HepG2 (cell line): Measurements from ENCODE around the gene NUP58. TPM values are rescaled to one million over a fixed set of nuclear protein-coding genes. Genes with fewer than 3 reads are reported as not detected.

Source experiments
- AHR ChIP-seq: IDR thresholded peaks from 2 replicates; pipeline ENCODE4 v1.6.1; 2018; ENCODE audit warnings: missing genetic modification reagents, missing compliant biosample characterization
- CENPT ChIP-seq: sonication (generic); formaldehyde crosslinking; IDR thresholded peaks from 2 replicates; pipeline ENCODE4 v1.8.0; 2022; ENCODE audit warnings: low read depth, mild to moderate bottlenecking, moderate library complexity, missing genetic modification reagents
- HDAC2 ChIP-seq: sonication (generic); formaldehyde crosslinking; IDR thresholded peaks from 2 replicates; pipeline ENCODE4 v1.4.0; 2020; ENCODE audit warnings: missing genetic modification reagents
- HMG20B ChIP-seq: conservative IDR thresholded peaks from 2 replicates; pipeline ENCODE4 v1.6.1; 2016; ENCODE audit warnings: missing genetic modification reagents, missing compliant biosample characterization
- HNRNPK ChIP-seq: fragments of 200-400 bp; formaldehyde crosslinking; IDR thresholded peaks from 2 replicates; pipeline ENCODE4 v1.6.1; 2018; ENCODE audit warnings: low read length, low read depth, moderate library complexity, mild to moderate bottlenecking; ENCODE audit not compliant: poor library complexity, severe bottlenecking
- KAT7 ChIP-seq: IDR thresholded peaks from 2 replicates; pipeline ENCODE4 v1.6.1; 2018; ENCODE audit warnings: borderline replicate concordance, missing compliant biosample characterization
- KLF16 ChIP-seq, 2 experiments: sonication (generic) in 1 of 2; formaldehyde crosslinking in 1 of 2; IDR thresholded peaks; 2 replicates each; pipeline versions ENCODE4 v1.6.1 to v1.8.0; 2016 to 2023; ENCODE audit warnings: missing genetic modification reagents in 2 of 2, missing compliant biosample characterization in 1 of 2
- POLR2A ChIP-seq, 2 experiments: IDR thresholded peaks; 2 replicates each; pipeline ENCODE4 v1.6.1; 2011; ENCODE audit warnings: low read depth in 2 of 2, low read length in 2 of 2, mild to moderate bottlenecking in 1 of 2, moderate library complexity in 1 of 2; ENCODE audit not compliant: insufficient read depth in 1 of 2
- POLR2AphosphoS5 ChIP-seq: IDR thresholded peaks from 2 replicates; pipeline ENCODE4 v1.6.1; 2012; ENCODE audit warnings: low read depth, low read length
- RBM39 ChIP-seq: fragments of 200-400 bp; formaldehyde crosslinking; IDR thresholded peaks from one replicate; pipeline ENCODE4 v1.6.1; 2018; ENCODE audit warnings: antibody characterized with exemption, mild to moderate bottlenecking, low read depth, low read length; ENCODE audit not compliant: poor library complexity, severe bottlenecking
- RXRA ChIP-seq: sonication (generic); formaldehyde crosslinking; IDR thresholded peaks from 2 replicates; pipeline ENCODE4 v1.5.1; 2020; ENCODE audit warnings: missing genetic modification reagents
- SAP130 ChIP-seq: IDR thresholded peaks from 2 replicates; pipeline ENCODE4 v1.6.1; 2016; ENCODE audit warnings: low read depth
- SIX1 ChIP-seq: sonication (generic); formaldehyde crosslinking; IDR thresholded peaks from 2 replicates; pipeline ENCODE4 v1.4.0; 2020; ENCODE audit warnings: missing genetic modification reagents, borderline replicate concordance
- SMAD3 ChIP-seq: sonication (generic); formaldehyde crosslinking; IDR thresholded peaks from 2 replicates; pipeline ENCODE4 v1.4.0; 2020; ENCODE audit warnings: missing genetic modification reagents
- SMARCE1 ChIP-seq: fragments of 450-650 bp; IDR thresholded peaks from 2 replicates; pipeline ENCODE4 v1.6.1; 2017; ENCODE audit warnings: borderline replicate concordance
- SOX6 ChIP-seq, 2 experiments: fragments of 450-650 bp in 1 of 2; sonication (generic) in 1 of 2; formaldehyde crosslinking in 1 of 2; IDR thresholded peaks; 2 replicates each; pipeline versions ENCODE4 v1.4.0 to v1.6.1; 2017 to 2020; ENCODE audit warnings: antibody characterized with exemption in 1 of 2, mild to moderate bottlenecking in 1 of 2, missing genetic modification reagents in 1 of 2
- WIZ ChIP-seq: sonication (generic); formaldehyde crosslinking; IDR thresholded peaks from 2 replicates; pipeline ENCODE4 v1.5.1; 2020; ENCODE audit warnings: mild to moderate bottlenecking, missing genetic modification reagents
- ZFP1 ChIP-seq: IDR thresholded peaks from 2 replicates; pipeline ENCODE4 v1.6.1; 2016
- ZFP91 ChIP-seq: sonication (generic); formaldehyde crosslinking; IDR thresholded peaks from 2 replicates; pipeline ENCODE4 v1.9.0; 2022; ENCODE audit warnings: missing genetic modification reagents, mild to moderate bottlenecking, borderline replicate concordance
- ZNF230 ChIP-seq: sonication (generic); formaldehyde crosslinking; IDR thresholded peaks from 2 replicates; pipeline ENCODE4 v1.4.0; 2020; ENCODE audit warnings: mild to moderate bottlenecking, missing genetic modification reagents
- ZNF274 ChIP-seq: sonication (generic); formaldehyde crosslinking; IDR thresholded peaks from 2 replicates; pipeline ENCODE4 v1.5.1; 2020; ENCODE audit warnings: mild to moderate bottlenecking, missing genetic modification reagents
- ZNF280B ChIP-seq: sonication (generic); formaldehyde crosslinking; IDR thresholded peaks from 2 replicates; pipeline ENCODE4 v1.5.0; 2020; ENCODE audit warnings: missing genetic modification reagents, mild to moderate bottlenecking, borderline replicate concordance
- ZNF550 ChIP-seq: sonication (generic); formaldehyde crosslinking; IDR thresholded peaks from 2 replicates; pipeline ENCODE4 v1.4.0; 2020; ENCODE audit warnings: mild to moderate bottlenecking, missing genetic modification reagents, borderline replicate concordance
- ZNF605 ChIP-seq: sonication (generic); formaldehyde crosslinking; IDR thresholded peaks from 2 replicates; pipeline ENCODE4 v1.8.0; 2022; ENCODE audit warnings: mild to moderate bottlenecking, missing genetic modification reagents
- ZNF720 ChIP-seq: sonication (generic); formaldehyde crosslinking; IDR thresholded peaks from 2 replicates; pipeline ENCODE4 v1.4.0; 2020; ENCODE audit warnings: missing genetic modification reagents
- ZNF747 ChIP-seq: sonication (generic); formaldehyde crosslinking; IDR thresholded peaks from 2 replicates; pipeline ENCODE4 v1.8.1; 2023; ENCODE audit warnings: missing genetic modification reagents, mild to moderate bottlenecking, borderline replicate concordance
- ZNF839 ChIP-seq: sonication (generic); formaldehyde crosslinking; IDR thresholded peaks from 2 replicates; pipeline ENCODE4 v1.4.0; 2020; ENCODE audit warnings: missing genetic modification reagents, mild to moderate bottlenecking, borderline replicate concordance
- polyA plus RNA-seq, 8 experiments: library from polyadenylated mRNA; depleted of rRNA in 3 of 8; stranded (reverse) in 7 of 8; unstranded in 1 of 8; fragments of >200 nt; fragmentation: Illumina TruSeq in 4 of 8; extraction: Trizol in 4 of 8; gene quantifications; 2 replicates each; pipeline versions ENCODE4 v1.2.1 to v1.2.3, GENCODE V29; 2011 to 2016; ENCODE audit warnings: low read depth in 4 of 8, missing spikeins in 1 of 8, mixed read lengths in 1 of 8; ENCODE audit not compliant: insufficient read depth in 1 of 8
- total RNA-seq, 5 experiments: library from RNA; depleted of rRNA; stranded (reverse); fragments of >200 nt; fragmentation: Illumina TruSeq; extraction: Trizol; gene quantifications; 2 replicates each; pipeline ENCODE4 v1.2.3, GENCODE V29; 2016; ENCODE audit warnings: low read depth in 1 of 5

The NUP58 gene
- total and polyA plus RNA-seq, 2 of the 13 experiments (the other 11 are each of a cell fraction or from before 2014, with no cell fraction given), result 45.4 to 46.5 TPM

GRCh38 chr13:25286969-25287961 lies 14.2 kb upstream of the NUP58 start, which contains the start of gene MTMR6 (continued):
- TF ChIP-seq RBM39 (peak; percentile 34), ZNF550 (CRISPR knock-in tag) (no peak), SOX6 (IDR thresholded peaks at IDR 0.05) (no peak), SOX6 (CRISPR knock-in tag; IDR thresholded peaks at IDR 0.05) (peak; percentile 59), ZNF720 (CRISPR knock-in tag) (no peak), RXRA (CRISPR knock-in tag) (peak; percentile 39; the same call in 1 of the 2 replicates), SIX1 (CRISPR knock-in tag) (no peak), HDAC2 (CRISPR knock-in tag) (peak; percentile 48; the same call in 1 of the 2 replicates), ZNF839 (CRISPR knock-in tag) (no peak), POLR2A (IDR thresholded peaks at IDR 0.05; ENCODE audit: insufficient read depth in 1 of 2, low read depth in 2 of 2, low read length in 2 of 2) (peak; percentile 50 to 51; a peak in 2 of 4 replicates), KLF16 (CRISPR knock-in tag; IDR thresholded peaks at IDR 0.05) (peak in 1 of 2 experiments; percentile 61; a peak in 2 of 4 replicates), HMG20B (no peak), WIZ (CRISPR knock-in tag) (no peak), KAT7 (CRISPR knock-in tag) (no peak; the same call in 1 of the 2 replicates), ZNF230 (0 out of 2 replicates have a peak, but pooled peaks have one; percentile 53), ZNF274 (CRISPR knock-in tag) (0 out of 2 replicates have a peak, but pooled peaks have one; percentile 51), ZNF605 (peak; percentile 93), ZNF747 (CRISPR knock-in tag) (0 out of 2 replicates have a peak, but pooled peaks have one; percentile 79), SMAD3 (CRISPR knock-in tag) (no peak), ZFP1 (0 out of 2 replicates have a peak, but pooled peaks have one; percentile 33), CENPT (CRISPR knock-in tag) (0 out of 2 replicates have a peak, but pooled peaks have one; percentile 46), ZNF280B (CRISPR knock-in tag) (no peak), HNRNPK (peak; percentile 40), SMARCE1 (no peak), SAP130 (CRISPR knock-in tag) (peak; percentile 84), POLR2AphosphoS5 (peak; percentile 48; the same call in 1 of the 2 replicates), ZFP91 (CRISPR knock-in tag) (peak; percentile 96), AHR (0 out of 2 replicates have a peak, but pooled peaks have one; percentile 35)
